ENCODE measurements around the gene NPR1.

DNA sequence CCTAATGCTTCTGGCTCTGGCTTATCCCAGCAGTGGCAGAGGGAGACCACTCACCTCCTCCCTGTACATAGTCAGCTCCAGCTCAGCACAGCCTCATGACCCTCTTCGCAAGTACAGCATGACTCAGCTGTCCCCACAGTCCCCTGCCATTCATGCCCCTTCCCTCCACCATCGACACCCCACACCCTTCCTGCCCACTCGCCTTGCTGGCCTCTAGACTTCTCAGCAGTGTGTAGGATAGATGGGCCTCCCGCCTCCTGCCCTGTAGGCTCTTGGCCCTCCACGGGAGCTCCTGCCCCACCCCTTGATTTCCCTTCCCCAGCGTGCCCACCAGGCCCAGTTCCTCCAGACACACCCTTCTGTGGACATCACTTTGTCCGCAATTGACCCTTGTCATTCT lies 9.8 kb downstream of the NPR1 start:
- TF ChIP-seq SRF (IDR thresholded peaks at IDR 0.05; ENCODE audit: low read depth, low read length) = no peak
- TF ChIP-seq, protein P1, sequence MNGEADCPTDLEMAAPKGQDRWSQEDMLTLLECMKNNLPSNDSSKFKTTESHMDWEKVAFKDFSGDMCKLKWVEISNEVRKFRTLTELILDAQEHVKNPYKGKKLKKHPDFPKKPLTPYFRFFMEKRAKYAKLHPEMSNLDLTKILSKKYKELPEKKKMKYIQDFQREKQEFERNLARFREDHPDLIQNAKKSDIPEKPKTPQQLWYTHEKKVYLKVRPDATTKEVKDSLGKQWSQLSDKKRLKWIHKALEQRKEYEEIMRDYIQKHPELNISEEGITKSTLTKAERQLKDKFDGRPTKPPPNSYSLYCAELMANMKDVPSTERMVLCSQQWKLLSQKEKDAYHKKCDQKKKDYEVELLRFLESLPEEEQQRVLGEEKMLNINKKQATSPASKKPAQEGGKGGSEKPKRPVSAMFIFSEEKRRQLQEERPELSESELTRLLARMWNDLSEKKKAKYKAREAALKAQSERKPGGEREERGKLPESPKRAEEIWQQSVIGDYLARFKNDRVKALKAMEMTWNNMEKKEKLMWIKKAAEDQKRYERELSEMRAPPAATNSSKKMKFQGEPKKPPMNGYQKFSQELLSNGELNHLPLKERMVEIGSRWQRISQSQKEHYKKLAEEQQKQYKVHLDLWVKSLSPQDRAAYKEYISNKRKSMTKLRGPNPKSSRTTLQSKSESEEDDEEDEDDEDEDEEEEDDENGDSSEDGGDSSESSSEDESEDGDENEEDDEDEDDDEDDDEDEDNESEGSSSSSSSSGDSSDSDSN (CRISPR knock-in tag; IDR thresholded peaks at IDR 0.05) = no peak
- TF ChIP-seq MTA1 (CRISPR knock-in tag; IDR thresholded peaks at IDR 0.05; ENCODE audit: borderline replicate concordance) = no peak
- TF ChIP-seq MIXL1 (CRISPR knock-in tag; IDR thresholded peaks at IDR 0.05) = no peak
- TF ChIP-seq, protein P2, sequence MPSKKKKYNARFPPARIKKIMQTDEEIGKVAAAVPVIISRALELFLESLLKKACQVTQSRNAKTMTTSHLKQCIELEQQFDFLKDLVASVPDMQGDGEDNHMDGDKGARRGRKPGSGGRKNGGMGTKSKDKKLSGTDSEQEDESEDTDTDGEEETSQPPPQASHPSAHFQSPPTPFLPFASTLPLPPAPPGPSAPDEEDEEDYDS (CRISPR knock-in tag; IDR thresholded peaks at IDR 0.05) = no peak
- TF ChIP-seq, protein P3, sequence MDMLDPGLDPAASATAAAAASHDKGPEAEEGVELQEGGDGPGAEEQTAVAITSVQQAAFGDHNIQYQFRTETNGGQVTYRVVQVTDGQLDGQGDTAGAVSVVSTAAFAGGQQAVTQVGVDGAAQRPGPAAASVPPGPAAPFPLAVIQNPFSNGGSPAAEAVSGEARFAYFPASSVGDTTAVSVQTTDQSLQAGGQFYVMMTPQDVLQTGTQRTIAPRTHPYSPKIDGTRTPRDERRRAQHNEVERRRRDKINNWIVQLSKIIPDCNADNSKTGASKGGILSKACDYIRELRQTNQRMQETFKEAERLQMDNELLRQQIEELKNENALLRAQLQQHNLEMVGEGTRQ (IDR thresholded peaks at IDR 0.05; ENCODE audit: low read depth, low read length) = no peak
- TF ChIP-seq, protein P3 (CRISPR knock-in tag; IDR thresholded peaks at IDR 0.05; ENCODE audit: borderline replicate concordance) = no peak
- no peak for TF ChIP-seq GTF2F1 (IDR thresholded peaks at IDR 0.05; ENCODE audit: low read length)
- TF ChIP-seq, protein P4, sequence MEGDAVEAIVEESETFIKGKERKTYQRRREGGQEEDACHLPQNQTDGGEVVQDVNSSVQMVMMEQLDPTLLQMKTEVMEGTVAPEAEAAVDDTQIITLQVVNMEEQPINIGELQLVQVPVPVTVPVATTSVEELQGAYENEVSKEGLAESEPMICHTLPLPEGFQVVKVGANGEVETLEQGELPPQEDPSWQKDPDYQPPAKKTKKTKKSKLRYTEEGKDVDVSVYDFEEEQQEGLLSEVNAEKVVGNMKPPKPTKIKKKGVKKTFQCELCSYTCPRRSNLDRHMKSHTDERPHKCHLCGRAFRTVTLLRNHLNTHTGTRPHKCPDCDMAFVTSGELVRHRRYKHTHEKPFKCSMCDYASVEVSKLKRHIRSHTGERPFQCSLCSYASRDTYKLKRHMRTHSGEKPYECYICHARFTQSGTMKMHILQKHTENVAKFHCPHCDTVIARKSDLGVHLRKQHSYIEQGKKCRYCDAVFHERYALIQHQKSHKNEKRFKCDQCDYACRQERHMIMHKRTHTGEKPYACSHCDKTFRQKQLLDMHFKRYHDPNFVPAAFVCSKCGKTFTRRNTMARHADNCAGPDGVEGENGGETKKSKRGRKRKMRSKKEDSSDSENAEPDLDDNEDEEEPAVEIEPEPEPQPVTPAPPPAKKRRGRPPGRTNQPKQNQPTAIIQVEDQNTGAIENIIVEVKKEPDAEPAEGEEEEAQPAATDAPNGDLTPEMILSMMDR (CRISPR knock-in tag; IDR thresholded peaks at IDR 0.05) = no peak
- no peak for TF ChIP-seq RAD21 (CRISPR knock-in tag; IDR thresholded peaks at IDR 0.05)
- TF ChIP-seq KAT7 (CRISPR knock-in tag; IDR thresholded peaks at IDR 0.05; ENCODE audit: borderline replicate concordance) = no peak
- TF ChIP-seq SAFB2 (CRISPR knock-in tag; IDR thresholded peaks at IDR 0.05; ENCODE audit: borderline replicate concordance, low read depth) = no peak
- TF ChIP-seq HNRNPH1 (optimal IDR thresholded peaks at IDR 0.05; ENCODE audit: low read depth, low read length) = no peak
- TF ChIP-seq SUZ12 (IDR thresholded peaks at IDR 0.05; ENCODE audit: low read depth, low read length) = no peak
- TF ChIP-seq, protein P5, sequence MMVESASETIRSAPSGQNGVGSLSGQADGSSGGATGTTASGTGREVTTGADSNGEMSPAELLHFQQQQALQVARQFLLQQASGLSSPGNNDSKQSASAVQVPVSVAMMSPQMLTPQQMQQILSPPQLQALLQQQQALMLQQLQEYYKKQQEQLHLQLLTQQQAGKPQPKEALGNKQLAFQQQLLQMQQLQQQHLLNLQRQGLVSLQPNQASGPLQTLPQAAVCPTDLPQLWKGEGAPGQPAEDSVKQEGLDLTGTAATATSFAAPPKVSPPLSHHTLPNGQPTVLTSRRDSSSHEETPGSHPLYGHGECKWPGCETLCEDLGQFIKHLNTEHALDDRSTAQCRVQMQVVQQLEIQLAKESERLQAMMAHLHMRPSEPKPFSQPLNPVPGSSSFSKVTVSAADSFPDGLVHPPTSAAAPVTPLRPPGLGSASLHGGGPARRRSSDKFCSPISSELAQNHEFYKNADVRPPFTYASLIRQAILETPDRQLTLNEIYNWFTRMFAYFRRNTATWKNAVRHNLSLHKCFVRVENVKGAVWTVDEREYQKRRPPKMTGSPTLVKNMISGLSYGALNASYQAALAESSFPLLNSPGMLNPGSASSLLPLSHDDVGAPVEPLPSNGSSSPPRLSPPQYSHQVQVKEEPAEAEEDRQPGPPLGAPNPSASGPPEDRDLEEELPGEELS (CRISPR knock-in tag; IDR thresholded peaks at IDR 0.05) = no peak

Data from HepG2 (cell line).